ENCODE measurements around the gene GRSF1. TPM values are rescaled to one million over a fixed set of nuclear protein-coding genes. Genes with fewer than 3 reads are reported as not detected.
"Not testable (repeated sequence)": the region's sequence is repeated elsewhere in the genome, so short reads cannot be mapped to it uniquely, and the experiment has no call there.

Gene GRSF1
- total RNA-seq, 1 experiment from 2014 or later, result 120 TPM

DNA sequence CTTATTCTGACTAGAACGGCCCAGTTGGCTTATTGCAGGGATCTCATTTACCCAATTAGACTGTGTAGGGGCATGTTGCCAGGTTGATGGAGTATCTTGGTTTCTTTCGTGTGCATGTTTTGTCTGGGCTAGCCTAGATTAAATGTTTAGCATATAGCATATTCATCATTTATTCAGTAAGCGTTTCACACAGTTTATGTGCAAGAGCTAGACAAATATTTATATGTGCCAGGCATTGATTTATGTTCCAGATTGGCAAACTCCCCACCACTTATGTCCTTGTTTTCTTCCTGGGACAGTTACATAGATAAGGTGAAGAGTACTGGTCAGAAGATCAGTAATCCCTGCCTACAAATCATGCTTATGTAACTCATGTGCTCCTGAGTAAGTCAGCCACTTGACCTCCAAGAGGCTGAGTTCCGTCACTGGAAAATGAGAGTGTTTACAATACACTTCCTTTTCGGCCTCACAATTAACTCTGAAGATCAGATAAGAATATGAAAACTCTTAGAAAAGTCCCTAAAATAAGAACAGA is 60.7 kb downstream of the GRSF1 start:
- DNase-seq (ENCODE audit: low spot score), result no peak
- in situ Hi-C loops (cut with HindIII; ENCODE audit: low sequenced_read_pairs), result no loop called here

DNA sequence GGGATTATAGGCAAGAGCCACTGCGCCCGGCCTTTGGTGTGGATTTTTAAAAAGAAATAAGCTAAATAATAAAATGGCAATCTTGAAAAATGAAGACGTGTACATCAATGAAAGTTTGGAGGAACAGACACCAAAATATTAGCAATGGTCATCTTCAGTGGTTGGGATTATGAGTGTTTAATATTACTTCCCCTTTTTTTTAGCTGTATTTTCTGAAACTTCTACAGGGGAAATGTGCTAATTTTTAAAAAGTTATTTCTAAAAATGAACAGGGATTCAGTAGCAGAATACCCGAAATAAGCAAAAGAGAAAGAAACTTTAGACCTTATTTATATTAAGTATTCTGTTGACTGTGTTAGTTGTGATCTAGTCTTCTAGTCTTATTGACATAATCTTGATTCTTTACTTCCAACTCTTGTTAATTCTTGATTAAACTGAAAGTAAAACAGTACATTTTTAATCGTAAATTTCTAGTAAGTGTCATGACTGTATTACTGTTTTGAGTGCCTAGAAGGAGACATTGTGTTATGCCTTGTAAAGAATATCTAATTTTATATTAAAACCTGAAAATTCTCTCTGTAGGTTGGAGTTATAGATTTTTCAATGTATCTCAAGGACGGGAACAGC is 66.6 kb downstream of the GRSF1 start:
- DNase-seq (ENCODE audit: low spot score), result no peak
- in situ Hi-C loops (cut with HindIII; ENCODE audit: low sequenced_read_pairs), result no loop called here

DNA sequence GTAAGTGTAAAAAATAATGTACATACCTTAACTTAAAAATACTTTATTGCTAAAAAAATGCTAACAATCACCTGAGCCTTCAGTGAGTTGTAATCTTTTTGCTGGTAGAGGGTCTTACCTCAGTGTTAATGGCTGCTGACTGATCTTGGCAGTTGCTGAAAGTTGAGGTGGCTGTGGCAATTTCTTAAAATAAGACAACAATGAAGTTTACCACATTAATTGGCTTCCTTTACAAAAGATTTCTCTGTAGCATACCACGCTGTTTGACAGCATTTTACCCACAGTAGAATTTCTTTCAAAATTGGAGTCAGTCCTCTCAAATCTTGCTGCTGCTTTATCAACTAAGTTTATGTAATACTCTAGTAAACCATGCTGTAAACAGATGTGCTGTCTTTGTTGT is 70.3 kb downstream of the GRSF1 start:
- in situ Hi-C loops (cut with HindIII; ENCODE audit: low sequenced_read_pairs); DNase-seq (ENCODE audit: low spot score): not testable (repeated sequence)

DNA sequence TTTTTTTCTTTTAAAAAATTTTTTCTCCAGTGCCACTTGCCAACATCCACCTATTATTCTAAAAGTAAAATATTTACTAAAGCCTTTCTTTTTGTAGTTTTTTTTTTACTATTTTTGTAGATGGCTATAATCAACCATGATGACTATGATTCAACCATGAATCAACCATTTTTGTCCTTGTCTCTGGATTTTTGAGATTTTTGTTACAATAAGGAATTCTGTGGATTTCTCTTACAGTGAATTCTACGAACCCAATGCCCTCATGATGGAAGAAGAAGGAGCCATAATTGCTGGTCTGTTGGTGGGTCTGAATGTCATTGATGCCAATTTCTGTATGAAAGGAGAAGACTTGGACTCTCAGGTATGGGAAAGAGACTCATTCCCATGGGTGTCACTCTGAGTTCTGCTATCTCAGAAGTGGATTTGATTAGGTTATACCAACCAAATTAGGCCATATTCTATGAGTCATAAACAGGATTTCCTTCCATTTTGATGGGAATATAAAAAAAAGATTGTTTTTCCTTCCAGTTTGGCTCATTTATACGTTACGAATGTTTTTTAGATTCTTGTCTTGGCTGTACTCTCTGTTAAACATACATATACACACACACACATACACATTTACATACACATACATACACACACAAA is 71.3 kb downstream of the GRSF1 start:
- DNase-seq (ENCODE audit: low spot score), result no peak
- in situ Hi-C loops (cut with HindIII; ENCODE audit: low sequenced_read_pairs), result no loop called here

Other genes starting within 250 kb of the GRSF1 start
- not detected in 2 replicates for gene AMBN, start 247.6 kb downstream of the GRSF1 start, total RNA-seq (2014; rRNA removed; shearing (Covaris generic))
- not detected in 2 replicates for gene ENAM, start 211.1 kb downstream of the GRSF1 start, total RNA-seq (2014; rRNA removed; shearing (Covaris generic))
- gene JCHAIN, start 173.4 kb downstream of the GRSF1 start, total RNA-seq (2014; rRNA removed; shearing (Covaris generic)), result not detected in 2 replicates
- gene UTP3, start 151.4 kb downstream of the GRSF1 start, total RNA-seq (2014; rRNA removed; shearing (Covaris generic)), result 12.8 and 16.3 TPM in 2 replicates
- gene RUFY3, start 117.9 kb downstream of the GRSF1 start, total RNA-seq (2014; rRNA removed; shearing (Covaris generic)), result 53.8 and 65.2 TPM in 2 replicates
- gene MOB1B, start 62.5 kb upstream of the GRSF1 start, total RNA-seq (2014; rRNA removed; shearing (Covaris generic)), result 11.0 and 13.5 TPM in 2 replicates
- 22.2 and 26.8 TPM in 2 replicates for gene DCK, start 153.8 kb upstream of the GRSF1 start, total RNA-seq (2014; rRNA removed; shearing (Covaris generic))

Measured in G401 (cell line).